ENCODE measurements around the gene ATP5PD.

ATP5PD gene

DNA sequence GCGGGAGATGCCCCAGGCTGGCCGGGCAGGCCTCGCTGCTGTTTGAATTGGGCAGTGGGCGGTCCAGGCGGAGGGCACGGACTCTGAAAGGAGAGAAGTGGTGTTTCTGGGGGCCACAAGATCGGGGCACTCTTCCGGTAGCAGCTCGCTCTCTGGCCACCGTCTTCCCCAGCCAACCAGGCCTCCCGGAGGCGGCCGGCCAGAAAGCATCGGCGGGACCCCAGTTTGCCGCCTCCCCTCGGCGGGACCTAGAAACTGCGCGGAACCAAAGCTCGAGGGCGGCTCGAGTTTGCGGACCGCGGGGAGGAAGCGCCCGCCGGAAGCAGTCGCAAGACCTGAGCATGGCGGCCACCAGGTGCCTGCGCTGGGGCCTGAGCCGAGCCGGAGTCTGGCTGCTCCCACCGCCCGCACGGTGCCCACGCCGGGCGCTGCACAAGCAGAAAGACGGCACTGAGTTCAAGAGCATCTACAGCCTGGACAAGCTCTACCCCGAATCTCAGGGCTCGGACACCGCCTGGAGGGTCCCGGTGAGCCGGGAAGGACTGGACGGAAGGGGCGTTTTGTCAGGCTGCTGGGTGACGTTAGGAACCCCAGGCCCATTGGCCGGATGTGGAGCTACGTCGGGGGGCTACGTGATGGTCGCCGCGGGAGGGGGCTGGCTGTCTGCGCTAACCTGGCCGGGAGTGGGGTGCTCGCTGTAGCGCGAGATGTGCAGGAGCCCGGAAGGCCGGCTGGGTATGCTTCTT lies 34.2 kb downstream of the ATP5PD start, which contains the start of gene MRPL58 (continued):
- TF ChIP-seq ZNF624 (tag by site-specific recombination; IDR thresholded peaks at IDR 0.05) (no peak), ZNF747 (tag by site-specific recombination; IDR thresholded peaks at IDR 0.05) (no peak), ZNF19 (tag by site-specific recombination; IDR thresholded peaks at IDR 0.05; ENCODE audit: low read depth) (no peak), ZNF777 (tag by site-specific recombination; IDR thresholded peaks at IDR 0.05; ENCODE audit: borderline replicate concordance) (peak; percentile 28; the same call in 1 of the 2 replicates), ZNF785 (tag by site-specific recombination; IDR thresholded peaks at IDR 0.05) (peak; percentile 75; the same call in 1 of the 2 replicates), ZNF560 (tag by site-specific recombination; IDR thresholded peaks at IDR 0.05; ENCODE audit: borderline replicate concordance) (no peak), ZNF24 (tag by site-specific recombination; IDR thresholded peaks at IDR 0.05) (peak; percentile 66; the same call in 1 of the 2 replicates), ZNF223 (tag by site-specific recombination; IDR thresholded peaks at IDR 0.05) (no peak), OSR2 (tag by site-specific recombination; IDR thresholded peaks at IDR 0.05) (no peak), WT1 (tag by site-specific recombination; IDR thresholded peaks at IDR 0.05) (peak; percentile 41), ZNF707 (tag by site-specific recombination; IDR thresholded peaks at IDR 0.05) (peak; percentile 50), ZNF626 (tag by site-specific recombination; IDR thresholded peaks at IDR 0.05) (no peak), ZNF350 (tag by site-specific recombination; IDR thresholded peaks at IDR 0.05) (no peak), ZNF23 (tag by site-specific recombination; IDR thresholded peaks at IDR 0.05; ENCODE audit: borderline replicate concordance) (no peak)
- TF ChIP-seq, protein P1, sequence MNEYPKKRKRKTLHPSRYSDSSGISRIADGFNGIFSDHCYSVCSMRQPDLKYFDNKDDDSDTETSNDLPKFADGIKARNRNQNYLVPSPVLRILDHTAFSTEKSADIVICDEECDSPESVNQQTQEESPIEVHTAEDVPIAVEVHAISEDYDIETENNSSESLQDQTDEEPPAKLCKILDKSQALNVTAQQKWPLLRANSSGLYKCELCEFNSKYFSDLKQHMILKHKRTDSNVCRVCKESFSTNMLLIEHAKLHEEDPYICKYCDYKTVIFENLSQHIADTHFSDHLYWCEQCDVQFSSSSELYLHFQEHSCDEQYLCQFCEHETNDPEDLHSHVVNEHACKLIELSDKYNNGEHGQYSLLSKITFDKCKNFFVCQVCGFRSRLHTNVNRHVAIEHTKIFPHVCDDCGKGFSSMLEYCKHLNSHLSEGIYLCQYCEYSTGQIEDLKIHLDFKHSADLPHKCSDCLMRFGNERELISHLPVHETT (tag by site-specific recombination; IDR thresholded peaks at IDR 0.05) = peak; percentile 87
- TF ChIP-seq, protein P2, sequence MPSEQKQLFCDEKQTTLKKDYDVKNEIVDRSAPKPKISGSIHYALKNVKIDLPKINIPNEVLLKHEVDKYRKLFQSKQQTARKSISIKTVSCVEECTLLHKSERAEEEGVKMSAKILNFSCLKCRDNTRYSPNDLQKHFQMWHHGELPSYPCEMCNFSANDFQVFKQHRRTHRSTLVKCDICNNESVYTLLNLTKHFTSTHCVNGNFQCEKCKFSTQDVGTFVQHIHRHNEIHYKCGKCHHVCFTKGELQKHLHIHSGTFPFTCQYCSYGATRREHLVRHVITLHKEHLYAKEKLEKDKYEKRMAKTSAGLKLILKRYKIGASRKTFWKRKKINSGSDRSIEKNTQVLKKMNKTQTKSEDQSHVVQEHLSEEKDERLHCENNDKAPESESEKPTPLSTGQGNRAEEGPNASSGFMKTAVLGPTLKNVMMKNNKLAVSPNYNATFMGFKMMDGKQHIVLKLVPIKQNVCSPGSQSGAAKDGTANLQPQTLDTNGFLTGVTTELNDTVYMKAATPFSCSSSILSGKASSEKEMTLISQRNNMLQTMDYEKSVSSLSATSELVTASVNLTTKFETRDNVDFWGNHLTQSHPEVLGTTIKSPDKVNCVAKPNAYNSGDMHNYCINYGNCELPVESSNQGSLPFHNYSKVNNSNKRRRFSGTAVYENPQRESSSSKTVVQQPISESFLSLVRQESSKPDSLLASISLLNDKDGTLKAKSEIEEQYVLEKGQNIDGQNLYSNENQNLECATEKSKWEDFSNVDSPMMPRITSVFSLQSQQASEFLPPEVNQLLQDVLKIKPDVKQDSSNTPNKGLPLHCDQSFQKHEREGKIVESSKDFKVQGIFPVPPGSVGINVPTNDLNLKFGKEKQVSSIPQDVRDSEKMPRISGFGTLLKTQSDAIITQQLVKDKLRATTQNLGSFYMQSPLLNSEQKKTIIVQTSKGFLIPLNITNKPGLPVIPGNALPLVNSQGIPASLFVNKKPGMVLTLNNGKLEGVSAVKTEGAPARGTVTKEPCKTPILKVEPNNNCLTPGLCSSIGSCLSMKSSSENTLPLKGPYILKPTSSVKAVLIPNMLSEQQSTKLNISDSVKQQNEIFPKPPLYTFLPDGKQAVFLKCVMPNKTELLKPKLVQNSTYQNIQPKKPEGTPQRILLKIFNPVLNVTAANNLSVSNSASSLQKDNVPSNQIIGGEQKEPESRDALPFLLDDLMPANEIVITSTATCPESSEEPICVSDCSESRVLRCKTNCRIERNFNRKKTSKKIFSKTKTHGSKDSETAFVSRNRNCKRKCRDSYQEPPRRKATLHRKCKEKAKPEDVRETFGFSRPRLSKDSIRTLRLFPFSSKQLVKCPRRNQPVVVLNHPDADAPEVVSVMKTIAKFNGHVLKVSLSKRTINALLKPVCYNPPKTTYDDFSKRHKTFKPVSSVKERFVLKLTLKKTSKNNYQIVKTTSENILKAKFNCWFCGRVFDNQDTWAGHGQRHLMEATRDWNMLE (tag by site-specific recombination; conservative IDR thresholded peaks at IDR 0.05; ENCODE audit: low read depth) = peak; percentile 60
- TF ChIP-seq, protein P3, sequence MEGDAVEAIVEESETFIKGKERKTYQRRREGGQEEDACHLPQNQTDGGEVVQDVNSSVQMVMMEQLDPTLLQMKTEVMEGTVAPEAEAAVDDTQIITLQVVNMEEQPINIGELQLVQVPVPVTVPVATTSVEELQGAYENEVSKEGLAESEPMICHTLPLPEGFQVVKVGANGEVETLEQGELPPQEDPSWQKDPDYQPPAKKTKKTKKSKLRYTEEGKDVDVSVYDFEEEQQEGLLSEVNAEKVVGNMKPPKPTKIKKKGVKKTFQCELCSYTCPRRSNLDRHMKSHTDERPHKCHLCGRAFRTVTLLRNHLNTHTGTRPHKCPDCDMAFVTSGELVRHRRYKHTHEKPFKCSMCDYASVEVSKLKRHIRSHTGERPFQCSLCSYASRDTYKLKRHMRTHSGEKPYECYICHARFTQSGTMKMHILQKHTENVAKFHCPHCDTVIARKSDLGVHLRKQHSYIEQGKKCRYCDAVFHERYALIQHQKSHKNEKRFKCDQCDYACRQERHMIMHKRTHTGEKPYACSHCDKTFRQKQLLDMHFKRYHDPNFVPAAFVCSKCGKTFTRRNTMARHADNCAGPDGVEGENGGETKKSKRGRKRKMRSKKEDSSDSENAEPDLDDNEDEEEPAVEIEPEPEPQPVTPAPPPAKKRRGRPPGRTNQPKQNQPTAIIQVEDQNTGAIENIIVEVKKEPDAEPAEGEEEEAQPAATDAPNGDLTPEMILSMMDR (tag by site-specific recombination; IDR thresholded peaks at IDR 0.05) = peak; percentile 97
- TF ChIP-seq, protein P4, sequence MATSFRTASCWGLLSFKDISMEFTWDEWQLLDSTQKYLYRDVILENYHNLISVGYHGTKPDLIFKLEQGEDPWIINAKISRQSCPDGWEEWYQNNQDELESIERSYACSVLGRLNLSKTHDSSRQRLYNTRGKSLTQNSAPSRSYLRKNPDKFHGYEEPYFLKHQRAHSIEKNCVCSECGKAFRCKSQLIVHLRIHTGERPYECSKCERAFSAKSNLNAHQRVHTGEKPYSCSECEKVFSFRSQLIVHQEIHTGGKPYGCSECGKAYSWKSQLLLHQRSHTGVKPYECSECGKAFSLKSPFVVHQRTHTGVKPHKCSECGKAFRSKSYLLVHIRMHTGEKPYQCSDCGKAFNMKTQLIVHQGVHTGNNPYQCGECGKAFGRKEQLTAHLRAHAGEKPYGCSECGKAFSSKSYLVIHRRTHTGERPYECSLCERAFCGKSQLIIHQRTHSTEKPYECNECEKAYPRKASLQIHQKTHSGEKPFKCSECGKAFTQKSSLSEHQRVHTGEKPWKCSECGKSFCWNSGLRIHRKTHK (tag by site-specific recombination; IDR thresholded peaks at IDR 0.05) = no peak
- TF ChIP-seq, protein P5, sequence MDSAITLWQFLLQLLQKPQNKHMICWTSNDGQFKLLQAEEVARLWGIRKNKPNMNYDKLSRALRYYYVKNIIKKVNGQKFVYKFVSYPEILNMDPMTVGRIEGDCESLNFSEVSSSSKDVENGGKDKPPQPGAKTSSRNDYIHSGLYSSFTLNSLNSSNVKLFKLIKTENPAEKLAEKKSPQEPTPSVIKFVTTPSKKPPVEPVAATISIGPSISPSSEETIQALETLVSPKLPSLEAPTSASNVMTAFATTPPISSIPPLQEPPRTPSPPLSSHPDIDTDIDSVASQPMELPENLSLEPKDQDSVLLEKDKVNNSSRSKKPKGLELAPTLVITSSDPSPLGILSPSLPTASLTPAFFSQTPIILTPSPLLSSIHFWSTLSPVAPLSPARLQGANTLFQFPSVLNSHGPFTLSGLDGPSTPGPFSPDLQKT (IDR thresholded peaks at IDR 0.05; ENCODE audit: borderline replicate concordance, low read depth, low read length) = no peak
- TF ChIP-seq, protein P6, sequence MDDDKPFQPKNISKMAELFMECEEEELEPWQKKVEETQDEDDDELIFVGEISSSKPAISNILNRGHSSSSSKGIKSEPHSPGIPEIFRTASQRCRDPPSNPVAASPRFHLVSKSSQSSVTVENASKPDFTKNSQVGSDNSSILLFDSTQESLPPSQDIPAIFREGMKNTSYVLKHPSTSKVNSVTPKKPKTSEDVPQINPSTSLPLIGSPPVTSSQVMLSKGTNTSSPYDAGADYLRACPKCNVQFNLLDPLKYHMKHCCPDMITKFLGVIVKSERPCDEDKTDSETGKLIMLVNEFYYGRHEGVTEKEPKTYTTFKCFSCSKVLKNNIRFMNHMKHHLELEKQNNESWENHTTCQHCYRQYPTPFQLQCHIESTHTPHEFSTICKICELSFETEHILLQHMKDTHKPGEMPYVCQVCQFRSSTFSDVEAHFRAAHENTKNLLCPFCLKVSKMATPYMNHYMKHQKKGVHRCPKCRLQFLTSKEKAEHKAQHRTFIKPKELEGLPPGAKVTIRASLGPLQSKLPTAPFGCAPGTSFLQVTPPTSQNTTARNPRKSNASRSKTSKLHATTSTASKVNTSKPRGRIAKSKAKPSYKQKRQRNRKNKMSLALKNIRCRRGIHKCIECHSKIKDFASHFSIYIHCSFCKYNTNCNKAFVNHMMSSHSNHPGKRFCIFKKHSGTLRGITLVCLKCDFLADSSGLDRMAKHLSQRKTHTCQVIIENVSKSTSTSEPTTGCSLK (tag by site-specific recombination; IDR thresholded peaks at IDR 0.05) = no peak
- TF ChIP-seq, protein P7, sequence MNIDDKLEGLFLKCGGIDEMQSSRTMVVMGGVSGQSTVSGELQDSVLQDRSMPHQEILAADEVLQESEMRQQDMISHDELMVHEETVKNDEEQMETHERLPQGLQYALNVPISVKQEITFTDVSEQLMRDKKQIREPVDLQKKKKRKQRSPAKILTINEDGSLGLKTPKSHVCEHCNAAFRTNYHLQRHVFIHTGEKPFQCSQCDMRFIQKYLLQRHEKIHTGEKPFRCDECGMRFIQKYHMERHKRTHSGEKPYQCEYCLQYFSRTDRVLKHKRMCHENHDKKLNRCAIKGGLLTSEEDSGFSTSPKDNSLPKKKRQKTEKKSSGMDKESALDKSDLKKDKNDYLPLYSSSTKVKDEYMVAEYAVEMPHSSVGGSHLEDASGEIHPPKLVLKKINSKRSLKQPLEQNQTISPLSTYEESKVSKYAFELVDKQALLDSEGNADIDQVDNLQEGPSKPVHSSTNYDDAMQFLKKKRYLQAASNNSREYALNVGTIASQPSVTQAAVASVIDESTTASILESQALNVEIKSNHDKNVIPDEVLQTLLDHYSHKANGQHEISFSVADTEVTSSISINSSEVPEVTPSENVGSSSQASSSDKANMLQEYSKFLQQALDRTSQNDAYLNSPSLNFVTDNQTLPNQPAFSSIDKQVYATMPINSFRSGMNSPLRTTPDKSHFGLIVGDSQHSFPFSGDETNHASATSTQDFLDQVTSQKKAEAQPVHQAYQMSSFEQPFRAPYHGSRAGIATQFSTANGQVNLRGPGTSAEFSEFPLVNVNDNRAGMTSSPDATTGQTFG (tag by site-specific recombination; IDR thresholded peaks at IDR 0.05; ENCODE audit: borderline replicate concordance) = no peak
- TF ChIP-seq, protein P8, sequence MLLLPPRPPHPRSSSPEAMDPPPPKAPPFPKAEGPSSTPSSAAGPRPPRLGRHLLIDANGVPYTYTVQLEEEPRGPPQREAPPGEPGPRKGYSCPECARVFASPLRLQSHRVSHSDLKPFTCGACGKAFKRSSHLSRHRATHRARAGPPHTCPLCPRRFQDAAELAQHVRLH (tag by site-specific recombination; IDR thresholded peaks at IDR 0.05) = peak; percentile 93
